SK-N-MC (cell line): ENCODE results near the gene UBE2E2.

Experiments used
- EZH2 ChIP-seq: fragments of 200-600 bp; sonication (generic); IDR thresholded peaks from one replicate; pipeline ENCODE4 v1.6.1; 2017; ENCODE audit warnings: antibody characterized with exemption
- FOXP2 ChIP-seq: optimal IDR thresholded peaks from 2 replicates; pipeline ENCODE3; 2011; ENCODE audit warnings: mild to moderate bottlenecking, moderate library complexity; ENCODE audit not compliant: insufficient read depth; ENCODE audit errors: extremely low read length, control extremely low read depth
- POLR2AphosphoS5 ChIP-seq: IDR thresholded peaks from 2 replicates; pipeline ENCODE4 v1.6.1; 2012; ENCODE audit warnings: mild to moderate bottlenecking, low read depth, low read length, borderline replicate concordance

DNA sequence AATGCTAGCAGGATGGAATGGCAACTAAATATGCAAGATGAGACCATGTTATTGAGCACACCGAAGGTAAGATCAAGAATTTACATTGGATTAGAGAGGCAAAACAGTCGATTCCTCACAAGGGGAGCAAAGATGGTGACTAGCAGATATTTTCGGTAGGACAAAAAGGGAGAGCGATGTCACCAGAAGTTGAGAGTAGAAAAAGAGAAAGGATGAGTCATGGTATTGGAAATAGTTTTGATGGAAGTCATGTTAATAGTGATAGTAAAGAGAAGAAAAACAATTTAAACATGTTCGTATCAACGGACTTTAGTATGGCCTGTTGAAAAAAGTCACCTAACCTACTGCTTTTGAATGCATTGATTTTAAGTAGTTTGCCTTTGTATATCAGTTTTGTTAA is 55.0 kb downstream of the UBE2E2 start:
- TF ChIP-seq EZH2 = no peak
- no peak for TF ChIP-seq POLR2AphosphoS5
- no peak for TF ChIP-seq FOXP2
